ENCODE results near the gene HRH3. TPM values are rescaled to one million over a fixed set of nuclear protein-coding genes. Genes with fewer than 3 reads are reported as not detected.

Gene HRH3
- total RNA-seq, 1 experiment from 2014 or later: 1.8 TPM

GRCh38 chr20:62195736-62196135, 24.3 kb downstream of the HRH3 start:
- WGBS (ENCODE audit: extremely low coverage, insufficient read length, low lambda C conversion rate): no CpG with 5 or more reads among the region's 10 CpGs
- Histone ChIP-seq H2AFZ (ENCODE audit: low read length) (no peak overlapping the region), H3K56ac (ENCODE audit: insufficient read length, low read depth, low read length) (no peak overlapping the region), H3K27me3 (ENCODE audit: insufficient read depth, low read length) (no peaks in the 10 kb centered on the region), H3K4me2 (ENCODE audit: insufficient read depth, insufficient read length, low read length) (no peak overlapping the region), H2AK5ac (ENCODE audit: insufficient read length, low read length) (no peak overlapping the region), H3K9me3 (ENCODE audit: control insufficient read depth, low read depth, low read length) (no peaks in the 10 kb centered on the region), H2BK5ac (ENCODE audit: insufficient read length, low read length) (no peak overlapping the region), H3K4me1 (ENCODE audit: insufficient read depth, low read length) (no peaks in the 10 kb centered on the region), H3K79me1 (ENCODE audit: insufficient read depth, low read depth, low read length, poor library complexity, severe bottlenecking) (no peaks in the 10 kb centered on the region), H4K91ac (ENCODE audit: insufficient read length, low read depth, low read length) (no peak overlapping the region), H3K4ac (ENCODE audit: low read depth, low read length) (no peak overlapping the region), H4K8ac (replicated peaks; ENCODE audit: insufficient read length, low read depth, low read length) (no peak overlapping the region), H4K5ac (ENCODE audit: insufficient read length, low read depth, low read length) (no peak overlapping the region), H3K14ac (ENCODE audit: insufficient read depth, low read length) (no peak overlapping the region), H4K20me1 (ENCODE audit: control insufficient read depth, insufficient read depth, insufficient read length) (no peaks in the 10 kb centered on the region), H2BK12ac (ENCODE audit: insufficient read length, low read depth, low read length) (no peak overlapping the region), H2BK15ac (ENCODE audit: low read depth, low read length) (no peak overlapping the region), H3T11ph (ENCODE audit: low read length) (no peak overlapping the region), H3K27ac (ENCODE audit: insufficient read length, low read depth, low read length) (no peak overlapping the region), H3K18ac (ENCODE audit: insufficient read length, low read depth, low read length) (no peak overlapping the region), H3K9ac (ENCODE audit: extremely low read depth, insufficient read length, low read length) (no peak overlapping the region), H3K79me2 (ENCODE audit: insufficient read depth, low read length) (no peaks in the 10 kb centered on the region; the same call in 1 of the 2 replicates), H2BK20ac (ENCODE audit: low read depth, low read length, poor library complexity, severe bottlenecking) (no peak overlapping the region), H3K23ac (ENCODE audit: insufficient read length, low read depth, low read length) (no peak overlapping the region), H3K23me2 (ENCODE audit: insufficient read length, low read depth, low read length, poor library complexity, severe bottlenecking) (no peaks in the 10 kb centered on the region), H2BK120ac (ENCODE audit: low read depth, low read length, poor library complexity, severe bottlenecking) (no peak overlapping the region)
- no peak for TF ChIP-seq CTCF (conservative IDR thresholded peaks at IDR 0.05)
- Mint-ChIP-seq H3K27ac (peak overlapping the region in 1 of 3 experiments; percentile 71; a peak in 2 of 7 replicates), H3K36me3 (ENCODE audit: insufficient read depth in 1 of 3, low read depth in 3 of 3) (peaks cover 16 to 30% (median 29%) of the 10 kb centered on the region in 3 experiments; a peak in 6 of 7 replicates), H3K4me3 (no peak overlapping the region), H3K4me1 (no peaks in the 10 kb centered on the region), H3K9me3 (no peaks in the 10 kb centered on the region), H3K27me3 (ENCODE audit: low read depth) (no peaks in the 10 kb centered on the region)
- DNase-seq: no peak
